Loucy (cell line): Measurements from ENCODE around the gene KIF3B.
"Not testable (repeated sequence)": the region's sequence is repeated elsewhere in the genome, so short reads cannot be mapped to it uniquely, and the experiment has no call there.

Source experiments
- H2AFZ ChIP-seq: fragments of 200-600 bp; sonication (generic); 2 replicates; pipeline ENCODE4 v1.6.0; 2016; ENCODE audit warnings: antibody characterized with exemption, mild to moderate bottlenecking, low read length, moderate library complexity
- H3F3A ChIP-seq: fragments of 200-600 bp; 2 replicates; pipeline ENCODE4 v1.6.0; 2016; ENCODE audit warnings: antibody characterized with exemption, low read depth, mild to moderate bottlenecking
- H3K27me3 ChIP-seq: fragments of 200-600 bp; sonication (generic); 2 replicates; pipeline ENCODE4 v1.6.1; 2014; ENCODE audit warnings: low read length, mild to moderate bottlenecking; ENCODE audit not compliant: insufficient read depth, poor library complexity, severe bottlenecking
- H3K36me3 ChIP-seq: fragments of 200-600 bp; sonication (generic); 2 replicates; pipeline ENCODE4 v1.6.1; 2016; ENCODE audit warnings: low read length; ENCODE audit not compliant: insufficient read depth
- H3K4me1 ChIP-seq: fragments of 200-600 bp; sonication (generic); 2 replicates; pipeline ENCODE4 v1.5.1; 2014; ENCODE audit warnings: low read length, mild to moderate bottlenecking; ENCODE audit not compliant: insufficient read depth, poor library complexity, severe bottlenecking
- H3K4me2 ChIP-seq: fragments of 200-600 bp; sonication (generic); 2 replicates; pipeline ENCODE4 v1.6.0; 2014; ENCODE audit warnings: antibody characterized with exemption, low read length, low read depth, mild to moderate bottlenecking; ENCODE audit not compliant: poor library complexity, severe bottlenecking
- H3K4me3 ChIP-seq: fragments of 200-600 bp; sonication (generic); 2 replicates; pipeline ENCODE4 v1.5.1; 2014; ENCODE audit warnings: low read length, mild to moderate bottlenecking, mixed read lengths; ENCODE audit not compliant: poor library complexity, severe bottlenecking
- H3K79me2 ChIP-seq: fragments of 200-600 bp; sonication (generic); 2 replicates; pipeline ENCODE4 v1.6.1; 2014; ENCODE audit warnings: low read length; ENCODE audit not compliant: insufficient read depth
- H3K9ac ChIP-seq: fragments of 200-600 bp; sonication (generic); 2 replicates; pipeline ENCODE4 v1.6.0; 2014; ENCODE audit warnings: mild to moderate bottlenecking, low read depth, low read length, moderate library complexity; ENCODE audit not compliant: poor library complexity, severe bottlenecking
- H3K9me2 ChIP-seq: fragments of 200-600 bp; sonication (generic); replicated peaks from 2 replicates; pipeline ENCODE4 v1.6.1; 2016; ENCODE audit warnings: low read depth, low read length, mixed read lengths
- H3K9me3 ChIP-seq: fragments of 200-600 bp; sonication (generic); 2 replicates; pipeline ENCODE4 v1.6.1; 2014; ENCODE audit warnings: mild to moderate bottlenecking, antibody characterized with exemption, low read length, low read depth; ENCODE audit not compliant: insufficient read depth
- H4K20me1 ChIP-seq: fragments of 200-600 bp; sonication (generic); 2 replicates; pipeline ENCODE4 v1.6.0; 2014; ENCODE audit warnings: antibody characterized with exemption, low read length, mild to moderate bottlenecking; ENCODE audit not compliant: insufficient read depth, poor library complexity, severe bottlenecking
- CTCF ChIP-seq: fragments of 200-600 bp; sonication (generic); conservative IDR thresholded peaks from 2 replicates; pipeline ENCODE4 v1.5.1; 2014; ENCODE audit warnings: mild to moderate bottlenecking, antibody characterized with exemption, low read length
- EZH2phosphoT487 ChIP-seq: fragments of 200-600 bp; IDR thresholded peaks from 2 replicates; pipeline ENCODE4 v1.6.1; 2018; ENCODE audit warnings: antibody characterized with exemption, mild to moderate bottlenecking, moderate library complexity, borderline replicate concordance

The KIF3B gene

GRCh38 chr20:32380745-32381144 lies 103.3 kb downstream of the KIF3B start:
- Histone ChIP-seq H3K4me1 (no peaks in the 10 kb centered on the region), H3K9ac (no peak overlapping the region), H3K4me2 (no peak overlapping the region), H3K9me2 (no peaks in the 10 kb centered on the region), H3K79me2 (peaks cover 60% of the 10 kb centered on the region), H3K36me3 (peaks cover 27% of the 10 kb centered on the region; the same call in 1 of the 2 replicates), H3K27me3 (no peaks in the 10 kb centered on the region), H3K9me3 (no peaks in the 10 kb centered on the region), H3F3A (no peaks in the 10 kb centered on the region), H4K20me1 (peaks cover 19% of the 10 kb centered on the region), H2AFZ (no peak overlapping the region), H3K4me3 (no peak overlapping the region)
- TF ChIP-seq CTCF, result no peak
- TF ChIP-seq EZH2phosphoT487, result no peak

- Histone ChIP-seq H2AFZ (no peak overlapping the region), H3K9me2 (no peaks in the 10 kb centered on the region), H3K9me3 (no peaks in the 10 kb centered on the region), H3K4me1 (peaks cover 6% of the 10 kb centered on the region), H4K20me1 (peaks cover 30% of the 10 kb centered on the region), H3K27me3 (no peaks in the 10 kb centered on the region), H3K9ac (no peak overlapping the region), H3F3A (no peaks in the 10 kb centered on the region; the same call in 1 of the 2 replicates), H3K4me3 (no peak overlapping the region), H3K4me2 (no peak overlapping the region), H3K36me3 (peaks cover 18% of the 10 kb centered on the region; the same call in 1 of the 2 replicates), H3K79me2 (peaks cover 71% of the 10 kb centered on the region)
- TF ChIP-seq CTCF (no peak), EZH2phosphoT487 (no peak)
Observed at GRCh38 chr20:32382102-32382950, 104.9 kb downstream of the KIF3B start.

GRCh38 chr20:32383441-32383840 lies 106.0 kb downstream of the KIF3B start:
- Histone ChIP-seq H3K79me2 (peaks cover 73% of the 10 kb centered on the region), H3K36me3 (peaks cover 16% of the 10 kb centered on the region; the same call in 1 of the 2 replicates), H3K4me1 (peaks cover 12% of the 10 kb centered on the region), H4K20me1 (peaks cover 39% of the 10 kb centered on the region)
- H3K27me3 ChIP-seq, H3K4me3 ChIP-seq, H2AFZ ChIP-seq, H3K4me2 ChIP-seq, H3K9me3 ChIP-seq, H3K9me2 ChIP-seq, H3F3A ChIP-seq, H3K9ac ChIP-seq: not testable (repeated sequence)
